ENCODE measurements around the gene IL17REL.
A peak's percentile ranks its signal among the peaks of the same experiment; 100 is the strongest.

The IL17REL gene

DNA sequence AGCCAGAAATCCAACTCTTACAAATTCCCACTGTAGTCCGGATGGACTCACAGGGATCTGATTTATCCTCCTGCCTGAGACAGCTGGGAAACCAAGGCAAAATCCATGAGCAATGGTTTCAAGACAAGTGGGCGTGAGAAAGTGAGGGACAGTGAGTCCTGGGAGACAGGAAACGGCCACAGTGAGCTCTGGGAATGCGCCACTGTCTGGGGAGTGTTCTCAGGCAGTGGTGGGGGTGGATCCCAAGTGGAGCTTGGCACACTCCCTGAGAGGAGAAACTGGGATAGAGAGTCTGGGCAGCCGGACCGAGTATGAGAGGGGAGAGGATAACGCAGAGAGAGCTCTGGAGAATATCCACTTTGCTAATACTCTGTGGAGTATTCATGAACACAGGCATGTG, 9.8 kb downstream of the IL17REL start:
- DNase-seq (ENCODE audit: low read depth in 2 of 2): no peak

DNA sequence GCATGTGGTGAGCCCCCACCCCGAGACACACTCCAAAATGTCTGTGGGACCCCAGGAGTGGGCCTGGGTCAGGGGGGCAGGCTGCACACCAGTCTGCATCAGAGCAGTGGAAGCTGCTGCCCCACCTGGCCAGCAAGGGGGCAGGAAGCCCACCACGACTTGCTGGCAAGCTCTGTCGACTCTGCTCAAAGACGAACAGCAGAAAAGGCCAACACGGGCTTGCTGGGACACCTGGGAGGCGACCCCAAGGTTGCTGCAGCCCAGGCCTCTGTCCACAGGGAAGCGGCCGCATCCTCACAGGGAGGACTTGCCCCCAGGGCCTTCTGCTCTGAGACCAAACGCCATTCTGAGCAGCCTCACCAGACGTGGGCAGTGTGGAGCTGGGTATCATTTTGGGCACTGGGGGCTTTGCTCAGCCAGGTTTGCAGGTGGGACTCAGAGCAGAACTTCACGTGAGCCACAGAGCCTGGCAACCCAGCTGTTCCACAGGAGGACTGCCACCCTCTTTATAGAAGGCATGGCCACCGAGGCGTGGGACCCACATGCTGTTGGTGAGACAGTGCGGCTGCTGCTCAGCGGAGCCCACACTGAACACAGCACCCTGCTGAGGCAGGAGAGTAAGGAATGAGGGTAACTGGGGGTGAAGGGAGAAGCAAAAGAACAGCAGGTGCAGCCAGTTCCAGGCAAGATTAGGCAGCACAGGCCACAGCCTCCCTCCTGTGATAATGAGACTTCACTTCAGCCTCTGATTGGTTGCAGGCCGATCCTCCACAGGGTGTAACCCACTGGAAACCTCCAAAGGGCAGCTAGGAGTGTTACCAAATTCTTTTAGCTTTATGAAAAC, 11.0 kb downstream of the IL17REL start:
- no peak for DNase-seq (ENCODE audit: low read depth in 2 of 2)

DNA sequence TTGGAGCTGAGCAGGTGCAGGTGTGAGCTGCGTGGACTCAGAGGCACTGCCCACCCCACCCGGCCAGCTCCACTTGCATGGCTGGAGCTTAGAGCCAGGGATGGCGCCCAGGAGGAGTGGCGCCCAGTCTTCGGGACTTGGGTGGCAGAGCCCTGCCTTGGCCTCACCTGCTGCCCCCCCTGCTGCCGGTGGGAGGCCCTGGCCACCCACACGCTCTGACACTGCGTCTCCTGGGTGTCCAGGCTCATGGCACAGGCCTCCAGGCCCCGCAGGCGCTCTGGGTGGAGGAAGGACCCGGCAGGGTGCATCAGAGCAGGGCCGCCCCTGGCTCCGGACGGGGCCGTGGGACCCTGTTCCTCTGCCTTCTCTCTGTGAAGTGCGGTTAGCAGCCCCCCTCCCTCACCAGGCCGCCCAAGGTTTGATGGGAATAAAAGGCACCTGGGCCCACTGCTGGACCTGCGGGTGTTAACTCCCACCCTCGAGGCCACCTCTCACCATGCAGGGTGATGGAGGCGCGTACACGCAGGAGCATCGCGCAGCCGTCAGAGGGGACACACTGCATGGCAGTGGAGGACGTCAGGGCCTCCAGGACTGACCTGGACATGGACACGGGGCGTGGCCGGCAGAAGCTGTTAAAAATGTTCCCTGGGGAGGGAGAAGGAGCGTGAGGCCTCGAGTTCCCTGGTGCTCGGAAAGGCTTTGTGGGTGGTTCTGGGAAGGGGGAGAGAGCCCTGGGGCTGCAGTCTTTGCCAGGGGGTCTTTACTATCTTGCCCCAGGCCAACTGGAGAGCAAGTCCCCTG, 11.8 kb downstream of the IL17REL start:
- no peak for DNase-seq (ENCODE audit: low read depth in 2 of 2)

DNA sequence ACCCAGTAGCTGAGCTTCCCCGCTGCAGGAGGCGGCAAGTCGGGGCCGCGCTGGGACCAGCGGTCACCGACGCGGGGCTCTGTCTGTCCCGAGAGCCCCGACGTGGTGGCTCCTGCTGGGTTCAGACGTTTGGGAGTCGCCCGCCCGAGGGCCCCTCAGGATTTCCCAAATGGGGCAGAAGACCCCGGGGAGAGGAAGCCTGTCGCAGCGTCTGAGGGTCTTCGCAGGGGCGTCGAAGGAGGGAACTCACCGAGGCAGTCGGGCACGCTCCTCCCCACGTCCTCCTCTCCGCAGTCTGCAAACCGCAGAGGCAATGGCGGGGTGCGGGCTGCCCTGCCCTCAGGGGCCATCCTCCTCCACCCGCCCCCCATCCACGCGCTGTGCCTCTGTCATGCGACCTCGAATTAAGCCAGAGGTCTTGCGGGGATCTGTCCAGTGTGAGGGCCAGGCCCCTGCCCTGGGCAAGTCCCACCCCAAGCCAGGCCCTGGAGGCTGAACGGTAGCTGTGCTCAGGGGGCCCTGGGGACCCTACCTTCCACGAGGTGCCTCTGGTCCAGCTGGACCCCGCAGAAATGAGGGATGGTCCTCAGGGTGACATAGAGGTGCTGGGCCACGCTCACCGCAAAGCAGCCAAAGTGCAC, 12.5 kb downstream of the IL17REL start:
- no peak for DNase-seq (ENCODE audit: low read depth in 2 of 2)

DNA sequence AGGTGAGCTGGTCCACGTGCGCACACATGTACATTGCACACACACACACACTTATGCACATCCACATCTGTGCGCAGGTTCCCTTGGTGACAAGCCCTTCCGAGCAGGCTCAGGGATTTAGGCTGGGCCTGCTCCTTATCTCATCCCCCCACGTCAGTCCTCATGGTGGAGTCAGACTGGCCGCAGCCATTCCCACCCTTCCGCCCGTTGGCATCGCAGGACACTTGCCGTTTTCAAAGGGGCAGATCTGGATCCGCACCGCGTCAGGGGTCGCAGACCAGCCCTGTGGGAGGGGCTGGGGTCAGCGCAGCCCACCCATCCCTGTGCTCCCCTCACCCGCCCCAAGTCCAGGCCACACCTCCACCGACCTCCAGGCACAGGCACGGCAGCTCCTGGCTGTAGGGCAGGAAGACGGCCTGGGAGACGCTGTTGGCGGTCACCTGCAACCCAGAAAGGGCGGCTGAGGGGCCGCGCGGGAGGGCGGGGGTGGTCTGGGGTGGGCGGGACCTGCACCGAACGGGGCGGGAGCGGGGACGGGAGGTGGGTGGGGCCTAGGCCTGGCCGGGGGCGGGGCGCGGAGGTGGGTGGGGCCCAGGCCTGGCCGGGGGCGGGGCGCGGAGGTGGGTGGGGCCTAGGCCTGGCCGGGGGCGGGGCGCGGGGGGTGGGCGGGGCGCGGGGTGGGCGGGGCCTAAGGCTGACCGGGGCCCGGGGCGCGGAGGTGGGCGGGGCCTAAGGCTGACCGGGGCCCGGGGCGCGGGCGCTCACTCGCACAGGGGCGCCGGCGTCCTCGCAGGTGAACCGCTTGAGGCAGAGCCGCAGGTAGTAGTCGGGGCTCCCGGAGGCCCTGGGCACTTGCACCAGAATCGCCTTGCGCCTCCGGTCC, 13.3 kb downstream of the IL17REL start:
- no peak for DNase-seq (ENCODE audit: low read depth in 2 of 2)

DNA sequence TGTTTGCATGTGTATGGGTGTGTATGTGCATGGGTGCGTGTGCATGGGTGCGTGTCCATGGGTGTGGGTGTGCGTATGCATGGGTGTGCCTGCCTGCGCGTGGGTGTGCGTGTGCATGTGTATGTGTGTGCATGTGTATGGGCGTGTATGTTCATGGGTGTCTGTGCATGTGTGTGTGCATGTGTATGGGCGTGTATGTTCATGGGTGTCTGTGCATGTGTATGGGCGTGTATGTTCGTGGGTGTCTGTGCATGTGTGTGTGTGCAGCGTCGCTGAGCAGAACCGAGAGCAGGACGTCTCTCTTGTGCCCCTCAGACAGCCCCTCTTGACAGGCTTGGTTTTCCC, 13.9 kb downstream of the IL17REL start:
- DNase-seq (ENCODE audit: low read depth in 2 of 2): no peak

DNA sequence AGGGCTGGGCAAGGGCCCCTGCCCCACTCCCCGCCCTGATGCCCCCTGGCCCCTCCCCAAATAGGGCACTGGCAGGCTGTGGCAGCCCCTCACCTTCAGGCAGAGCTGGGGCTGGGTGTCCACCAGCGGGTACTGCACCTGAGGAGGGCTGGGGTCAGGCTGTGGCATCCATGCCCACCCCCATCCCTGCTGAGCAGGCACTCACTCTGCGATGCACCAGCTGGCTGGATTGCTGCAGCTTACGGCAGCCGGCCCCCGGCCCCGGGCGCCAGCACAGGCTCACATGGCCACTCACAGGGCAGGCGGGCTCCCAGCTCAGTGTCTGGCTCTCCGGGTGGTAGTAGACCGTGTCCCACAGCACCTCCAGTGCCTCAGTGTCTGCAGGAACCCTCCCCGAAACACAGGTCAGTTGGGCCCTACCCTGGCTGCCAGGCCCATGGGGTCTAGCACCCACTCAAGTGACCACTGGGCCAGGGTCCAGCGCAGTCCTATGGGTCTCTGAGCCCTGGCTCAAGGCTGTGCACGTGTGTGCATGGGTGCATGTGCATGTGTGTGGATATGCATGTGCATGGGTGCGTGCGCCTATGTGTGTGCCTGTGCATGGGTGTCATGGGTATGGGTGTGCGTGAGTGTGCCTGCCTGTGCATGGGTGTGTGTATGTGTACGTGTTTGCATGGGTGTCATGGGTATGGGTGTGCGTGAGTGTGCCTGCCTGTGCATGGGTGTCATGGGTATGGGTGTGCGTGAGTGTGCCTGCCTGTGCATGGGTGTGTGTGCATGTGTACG, 14.4 kb downstream of the IL17REL start:
- DNase-seq (ENCODE audit: low read depth in 2 of 2): no peak

DNA sequence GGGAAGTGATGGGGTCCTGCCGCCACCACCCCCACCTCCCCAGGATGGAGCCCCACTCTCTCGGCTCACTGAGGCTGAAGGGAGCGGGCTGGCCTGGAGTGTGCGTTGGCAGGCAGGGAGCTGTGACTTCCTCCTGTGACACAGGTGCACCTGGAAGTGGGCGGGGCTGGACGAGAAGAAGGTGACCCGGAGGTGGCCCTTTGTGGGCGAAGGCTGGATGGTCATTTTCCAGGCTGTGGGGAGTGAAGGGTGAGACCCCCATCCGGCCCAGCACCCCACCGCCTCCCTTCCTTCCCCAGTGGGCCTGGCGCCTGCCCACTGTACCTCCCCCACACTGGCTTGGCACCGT, 15.3 kb downstream of the IL17REL start:
- no peak for DNase-seq (ENCODE audit: low read depth in 2 of 2)

DNA sequence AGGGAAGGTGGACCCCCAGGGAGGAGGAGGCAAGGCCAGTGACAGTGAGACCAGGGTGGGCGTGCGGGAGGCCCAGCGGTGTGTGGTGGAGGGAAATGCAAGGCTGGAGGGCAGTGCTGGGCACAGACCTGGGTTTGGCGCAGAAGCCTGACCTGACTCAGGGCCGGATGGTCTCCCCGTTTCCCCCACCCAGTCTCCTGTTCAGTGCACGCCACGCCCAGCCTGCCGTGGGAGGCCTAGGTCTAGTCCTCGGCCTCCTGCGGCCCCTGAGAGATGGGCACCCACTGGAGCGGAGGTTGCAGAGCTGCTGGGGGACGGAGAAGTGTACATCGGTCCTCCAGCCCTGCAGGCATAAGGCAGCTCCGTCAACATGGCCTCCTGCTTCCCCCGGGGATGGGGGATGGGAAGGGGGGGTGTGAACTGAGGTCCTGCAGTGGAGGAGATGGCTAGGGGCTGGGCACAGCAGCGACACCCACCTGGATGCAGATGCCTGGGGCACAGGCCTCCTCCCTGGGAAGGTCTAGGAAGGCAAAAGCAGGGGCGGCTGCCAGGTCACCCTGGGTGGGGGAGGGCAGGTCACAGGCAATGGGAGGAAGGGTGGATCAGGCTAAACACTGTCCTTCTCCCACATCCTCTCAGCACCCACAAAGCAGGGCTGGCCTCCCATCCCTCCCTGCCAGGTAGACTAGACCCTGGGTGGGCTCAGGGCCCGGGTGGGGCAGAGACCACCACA, 15.9 kb downstream of the IL17REL start:
- no peak for DNase-seq (ENCODE audit: low read depth in 2 of 2)

DNA sequence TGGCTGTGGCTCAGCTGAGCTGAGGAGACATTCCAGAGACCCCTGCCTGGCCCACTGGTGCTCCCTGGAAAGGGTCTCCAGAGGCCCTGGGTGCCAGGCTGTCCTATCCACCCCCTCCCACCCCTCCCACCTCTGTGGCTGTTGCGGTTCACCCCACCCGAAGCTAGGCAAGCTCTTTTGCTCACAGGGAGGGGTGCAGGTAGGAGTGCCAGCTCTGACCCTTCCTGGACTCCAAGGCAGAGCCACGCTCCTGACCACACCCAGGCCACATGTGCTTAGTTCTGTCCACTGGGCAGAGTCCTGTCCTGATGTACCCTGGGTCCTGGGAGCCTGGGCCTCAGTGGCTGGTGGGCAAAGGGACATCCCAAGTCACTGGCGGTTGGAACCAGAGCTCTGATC, 16.4 kb downstream of the IL17REL start:
- no peak for DNase-seq (ENCODE audit: low read depth in 2 of 2)

DNA sequence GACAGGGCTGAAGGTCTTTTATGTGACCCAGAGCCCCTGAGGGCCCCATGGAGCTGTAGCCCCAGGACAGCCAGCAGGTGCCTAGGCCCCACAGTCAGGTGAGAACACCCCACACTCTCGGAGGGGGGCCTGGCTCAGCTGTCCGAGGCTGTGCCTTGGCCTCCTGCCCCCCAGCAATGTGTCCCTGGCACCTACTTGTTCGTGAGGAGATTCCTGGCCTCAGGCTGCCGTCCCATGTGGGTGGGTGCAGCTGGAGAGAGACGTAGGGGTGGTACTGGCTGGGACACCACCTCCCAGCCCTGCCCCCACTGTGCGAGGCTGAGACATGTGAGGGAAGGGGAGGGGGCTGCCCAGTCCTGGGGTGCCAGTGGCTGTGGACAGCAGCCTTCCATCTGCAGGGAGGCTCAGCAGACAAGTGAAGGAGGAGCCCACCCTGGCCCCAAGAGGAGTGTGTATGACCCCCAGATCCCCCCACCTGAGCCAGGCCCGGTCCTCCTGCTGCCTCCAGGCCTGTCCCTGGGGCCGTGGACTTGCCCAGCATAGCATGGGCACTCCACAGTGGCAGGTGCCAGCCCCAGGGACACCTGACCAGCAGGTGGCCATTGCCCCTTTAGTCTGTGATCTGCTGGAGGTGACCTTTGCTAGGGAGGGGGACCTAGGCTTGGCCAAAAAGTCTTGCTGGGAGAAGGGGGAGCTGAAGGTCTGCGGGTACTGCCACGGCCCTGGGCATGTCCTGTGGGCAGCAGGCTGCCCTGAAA, 17.0 kb downstream of the IL17REL start:
- DNase-seq (ENCODE audit: low read depth in 2 of 2): no peak

DNA sequence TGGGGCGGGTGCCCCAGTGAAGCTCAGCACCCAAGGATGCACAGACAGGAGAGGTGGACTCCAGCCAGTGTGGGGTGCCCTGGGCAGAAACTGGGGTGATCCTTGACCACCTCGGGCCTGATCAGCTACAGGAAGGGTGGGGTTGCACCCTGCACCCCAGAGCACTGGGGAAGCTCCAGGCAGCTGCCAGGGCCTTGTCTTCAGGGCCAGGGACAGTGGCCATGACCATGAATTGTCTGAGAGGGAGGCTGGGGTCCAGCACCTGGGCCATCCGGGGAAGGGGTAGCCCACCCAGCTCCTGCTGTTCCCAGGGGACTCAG, 17.6 kb downstream of the IL17REL start:
- no peak for DNase-seq (ENCODE audit: low read depth in 2 of 2)

DNA sequence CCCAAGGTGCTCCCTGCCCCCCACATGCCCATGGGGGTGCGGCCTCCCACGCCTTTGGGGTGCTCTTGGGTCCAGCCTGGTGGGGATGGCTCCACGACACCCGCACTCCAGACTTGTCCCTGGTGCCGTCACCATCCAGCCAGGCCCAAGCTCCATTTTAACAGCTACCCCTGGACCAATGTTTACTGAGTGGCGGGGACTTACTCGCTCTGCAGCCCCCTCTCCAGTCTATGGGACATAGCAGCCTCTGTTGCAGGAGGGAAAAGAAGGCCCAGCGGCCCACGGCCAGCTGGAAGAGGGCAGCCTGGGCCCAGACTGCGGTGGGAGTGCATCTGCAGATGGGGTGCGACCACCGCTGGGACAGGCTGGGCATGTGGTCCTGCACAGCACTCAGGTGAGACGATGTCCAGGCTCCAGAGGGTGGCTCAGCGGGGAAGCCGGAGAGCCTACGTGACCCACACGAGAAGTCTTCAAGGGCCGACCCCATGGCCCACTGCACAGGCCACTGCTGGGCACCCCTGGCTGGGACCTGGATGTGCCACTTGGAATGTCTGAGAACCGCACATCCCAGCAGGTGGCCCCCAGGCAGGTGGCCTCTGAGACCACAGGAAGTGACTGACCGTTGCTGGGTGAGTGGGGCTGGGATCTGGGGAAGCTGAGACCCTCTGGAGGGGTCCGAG, 18.1 kb downstream of the IL17REL start:
- DNase-seq (ENCODE audit: low read depth in 2 of 2): no peak

DNA sequence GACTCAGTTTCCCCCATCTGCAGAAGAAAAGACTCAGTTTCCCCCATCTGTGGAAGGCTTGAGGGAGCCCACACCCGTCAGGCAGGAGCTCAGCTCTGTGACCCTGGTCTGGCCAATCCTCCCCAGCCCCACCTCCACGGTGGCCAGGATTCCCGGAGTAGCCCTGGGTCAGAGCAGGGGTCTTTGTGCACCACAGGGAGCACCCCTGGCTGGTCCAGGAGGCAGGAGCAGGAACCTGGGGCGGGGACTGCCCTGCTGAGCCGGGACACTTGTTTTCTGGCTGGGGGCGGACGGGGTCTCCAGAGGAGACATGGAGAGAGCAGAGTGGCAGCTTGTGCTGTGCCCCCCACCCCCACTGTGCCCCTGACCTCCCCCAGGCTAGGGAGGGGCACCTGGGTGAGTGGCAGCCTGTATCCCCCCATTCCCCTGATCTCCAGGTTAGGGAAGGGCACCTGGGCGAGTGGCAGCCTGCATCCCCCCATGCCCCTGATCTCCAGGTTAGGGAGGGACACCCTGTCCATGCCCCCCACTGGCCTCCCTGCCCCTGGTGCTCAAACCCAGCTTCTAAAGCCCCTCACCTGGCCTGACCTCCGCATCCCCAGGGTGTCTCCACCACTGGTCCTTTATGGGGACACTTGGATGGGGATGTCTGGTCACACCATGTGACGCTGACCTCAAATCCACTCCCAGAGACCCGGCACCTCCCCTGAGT, 18.8 kb downstream of the IL17REL start:
- no peak for DNase-seq (ENCODE audit: low read depth in 2 of 2)

DNA sequence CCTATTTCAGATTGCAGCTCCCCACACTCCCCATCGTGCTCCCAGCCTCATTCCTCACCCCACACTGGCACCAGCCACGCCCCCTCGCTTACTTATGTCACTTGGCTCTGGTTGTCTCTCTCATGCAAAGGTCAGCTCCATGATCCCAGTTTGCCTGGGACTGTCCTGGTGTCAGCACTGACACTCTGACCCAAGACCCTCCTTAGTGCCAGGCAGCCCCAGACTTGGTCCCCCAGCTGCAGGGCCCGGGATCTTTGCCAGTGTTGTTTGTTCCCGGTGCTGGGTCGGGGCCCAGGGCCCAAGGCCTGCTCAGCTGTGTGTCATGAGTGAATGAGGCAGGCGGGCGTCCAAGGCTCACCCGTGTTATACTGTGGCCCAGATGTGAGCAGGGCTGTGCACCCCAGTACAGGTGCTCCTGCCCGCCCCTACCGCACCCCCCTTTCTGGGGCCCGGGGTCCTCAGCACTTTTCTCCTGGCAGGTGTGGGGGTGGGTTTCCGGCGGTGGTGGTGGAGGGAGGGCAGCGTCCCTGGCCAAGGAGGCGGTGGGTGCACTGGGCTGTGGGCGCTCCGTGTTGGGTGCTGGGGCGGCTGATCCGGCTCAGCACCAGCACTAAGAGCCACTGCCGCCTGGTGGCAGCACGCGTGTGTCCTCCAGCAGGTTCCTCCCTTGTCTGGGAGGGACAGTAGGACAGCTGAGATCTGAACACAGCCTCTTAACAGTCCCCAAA, 19.5 kb downstream of the IL17REL start:
- DNase-seq (ENCODE audit: low read depth in 2 of 2): peak; percentile 42 to 52

DNA sequence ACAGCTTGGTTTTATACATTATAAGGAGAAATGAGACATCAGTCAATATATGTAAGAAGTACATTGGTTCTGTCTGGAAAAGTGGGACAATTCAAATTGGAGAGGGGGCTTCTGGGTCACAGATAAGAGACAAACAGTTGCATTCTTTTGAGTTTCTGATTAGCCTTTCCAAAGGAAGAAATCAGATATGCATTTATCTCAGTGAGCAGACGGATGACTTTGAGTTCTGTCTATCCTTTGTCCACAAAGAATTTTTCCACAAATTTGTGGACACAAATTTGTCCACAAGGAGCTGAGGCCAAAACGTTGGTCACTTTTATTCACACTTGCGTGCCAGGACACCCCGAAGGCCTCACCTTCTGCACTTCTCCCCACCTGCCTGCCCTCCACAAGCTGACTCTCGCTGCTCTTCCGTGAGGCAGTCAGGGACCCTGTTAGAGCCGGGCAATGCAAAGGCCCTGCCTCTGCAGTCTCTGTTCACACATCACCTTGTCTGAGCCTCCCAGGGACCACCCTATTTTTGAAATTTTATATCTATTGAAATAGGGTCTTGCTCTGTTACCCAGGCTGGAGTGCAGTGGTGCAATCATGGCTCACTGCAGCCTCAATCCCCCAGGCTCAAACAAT, 20.5 kb downstream of the IL17REL start:
- DNase-seq (ENCODE audit: low read depth in 2 of 2): no peak

DNA sequence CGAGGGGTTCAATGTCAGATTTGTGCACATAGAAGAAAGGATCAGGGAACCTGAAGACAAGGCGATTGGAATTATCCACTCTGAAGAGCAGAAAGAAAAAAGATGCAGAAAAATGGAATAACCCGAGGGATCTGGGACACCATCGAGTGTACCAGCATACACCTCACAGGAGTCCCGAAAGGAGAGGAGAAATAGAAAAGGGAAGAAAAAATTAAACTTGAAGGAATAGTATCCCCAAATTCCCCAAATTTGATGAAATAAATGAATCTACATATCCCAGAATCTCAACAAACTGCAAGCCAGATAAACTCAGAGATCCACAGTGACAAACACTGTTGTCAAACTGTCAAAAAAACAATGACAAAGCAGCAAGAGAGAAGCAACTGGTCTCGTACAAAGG, 21.4 kb downstream of the IL17REL start:
- no peak for DNase-seq (ENCODE audit: low read depth in 2 of 2)

Measured in stimulated activated CD8-positive, alpha-beta memory T cell treated with anti-CD3 and anti-CD28 coated beads, Interleukin-2, amount 100 ng/mL, for 1 hour (primary cell).